HG02870 (cell line): Measurements from ENCODE around the gene NTHL1.

Experiments
- ATAC-seq: cut with Tn5 transposase; IDR thresholded peaks from one replicate; pipeline ENCODE4 v1.9.1; 2021; ENCODE audit warnings: mild to moderate bottlenecking, moderate library complexity; ENCODE audit not compliant: unreplicated experiment

Gene NTHL1

GRCh38 chr16:2084895-2085625, 37.4 kb upstream of the NTHL1 start:
- no peak for ATAC-seq

DNA sequence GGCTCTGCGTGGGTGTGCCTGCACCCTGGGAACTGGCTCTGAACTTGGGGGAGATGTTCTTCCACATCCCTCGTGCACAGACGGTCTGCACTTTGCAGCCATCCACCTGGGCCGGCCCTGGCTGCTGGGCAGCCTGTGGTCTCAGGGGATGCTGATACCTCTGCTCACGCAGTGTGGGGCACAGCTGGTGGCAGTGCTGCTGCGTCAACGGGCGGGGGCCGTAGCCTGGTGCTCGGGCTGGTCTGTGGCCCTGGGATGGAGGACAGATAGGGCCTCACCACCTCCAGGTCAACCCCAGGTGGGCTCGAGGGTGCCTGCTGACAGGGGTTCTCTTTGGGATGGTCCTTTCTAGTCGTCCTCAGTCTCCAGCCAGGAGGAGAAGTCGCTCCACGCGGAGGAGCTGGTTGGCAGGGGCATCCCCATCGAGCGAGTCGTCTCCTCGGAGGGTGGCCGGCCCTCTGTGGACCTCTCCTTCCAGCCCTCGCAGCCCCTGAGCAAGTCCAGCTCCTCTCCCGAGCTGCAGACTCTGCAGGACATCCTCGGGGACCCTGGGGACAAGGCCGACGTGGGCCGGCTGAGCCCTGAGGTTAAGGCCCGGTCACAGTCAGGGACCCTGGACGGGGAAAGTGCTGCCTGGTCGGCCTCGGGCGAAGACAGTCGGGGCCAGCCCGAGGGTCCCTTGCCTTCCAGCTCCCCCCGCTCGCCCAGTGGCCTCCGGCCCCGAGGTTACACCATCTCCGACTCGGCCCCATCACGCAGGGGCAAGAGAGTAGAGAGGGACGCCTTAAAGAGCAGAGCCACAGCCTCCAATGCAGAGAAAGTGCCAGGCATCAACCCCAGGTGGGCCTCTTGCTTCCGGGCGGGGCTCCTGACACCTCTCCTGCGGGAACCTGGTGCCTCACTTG, 36.5 kb upstream of the NTHL1 start:
- ATAC-seq, result no peak

GRCh38 chr16:2083409-2083808, 35.8 kb upstream of the NTHL1 start:
- no peak for ATAC-seq

- no peak for ATAC-seq
Measured at GRCh38 chr16:2082983-2083364, 35.3 kb upstream of the NTHL1 start.

DNA sequence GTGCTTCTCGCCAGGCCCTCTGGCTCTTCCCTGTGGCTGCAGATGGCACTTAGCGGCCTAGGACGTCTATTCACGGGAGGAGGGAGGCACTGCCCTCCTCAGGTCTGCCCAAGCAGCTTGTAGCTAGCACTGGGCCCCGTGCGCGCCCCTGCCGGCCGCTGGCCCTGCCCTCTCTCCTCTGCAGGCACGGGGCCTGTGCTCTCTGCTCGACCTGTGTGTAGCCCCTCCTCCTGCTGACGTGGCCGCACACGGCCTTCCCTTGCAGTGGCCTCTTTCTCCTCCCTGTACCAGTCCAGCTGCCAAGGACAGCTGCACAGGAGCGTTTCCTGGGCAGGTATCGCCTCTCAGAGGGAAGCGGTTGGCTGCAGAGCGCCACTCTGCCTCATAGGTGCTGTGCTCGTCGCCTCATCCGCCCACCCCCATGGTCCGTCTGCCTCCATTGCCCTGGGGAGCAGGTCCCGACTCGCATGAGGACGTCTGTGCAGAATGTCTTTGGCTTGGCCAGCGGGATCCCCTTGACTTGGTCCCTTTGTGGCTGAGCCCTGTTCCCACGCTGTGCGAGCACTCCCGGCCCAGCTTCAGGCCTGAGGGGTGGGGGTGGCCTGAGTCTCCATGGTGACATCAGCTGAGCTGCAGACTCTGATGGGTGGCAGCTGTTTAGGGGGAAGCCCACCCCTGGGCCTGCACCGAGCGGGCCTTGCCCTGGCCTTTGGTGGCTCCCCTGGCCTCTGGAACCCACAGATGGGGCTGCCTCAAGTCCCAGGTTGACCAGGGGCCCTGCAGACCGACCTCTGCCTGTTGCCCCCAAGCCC, 34.7 kb upstream of the NTHL1 start:
- ATAC-seq, result no peak

DNA sequence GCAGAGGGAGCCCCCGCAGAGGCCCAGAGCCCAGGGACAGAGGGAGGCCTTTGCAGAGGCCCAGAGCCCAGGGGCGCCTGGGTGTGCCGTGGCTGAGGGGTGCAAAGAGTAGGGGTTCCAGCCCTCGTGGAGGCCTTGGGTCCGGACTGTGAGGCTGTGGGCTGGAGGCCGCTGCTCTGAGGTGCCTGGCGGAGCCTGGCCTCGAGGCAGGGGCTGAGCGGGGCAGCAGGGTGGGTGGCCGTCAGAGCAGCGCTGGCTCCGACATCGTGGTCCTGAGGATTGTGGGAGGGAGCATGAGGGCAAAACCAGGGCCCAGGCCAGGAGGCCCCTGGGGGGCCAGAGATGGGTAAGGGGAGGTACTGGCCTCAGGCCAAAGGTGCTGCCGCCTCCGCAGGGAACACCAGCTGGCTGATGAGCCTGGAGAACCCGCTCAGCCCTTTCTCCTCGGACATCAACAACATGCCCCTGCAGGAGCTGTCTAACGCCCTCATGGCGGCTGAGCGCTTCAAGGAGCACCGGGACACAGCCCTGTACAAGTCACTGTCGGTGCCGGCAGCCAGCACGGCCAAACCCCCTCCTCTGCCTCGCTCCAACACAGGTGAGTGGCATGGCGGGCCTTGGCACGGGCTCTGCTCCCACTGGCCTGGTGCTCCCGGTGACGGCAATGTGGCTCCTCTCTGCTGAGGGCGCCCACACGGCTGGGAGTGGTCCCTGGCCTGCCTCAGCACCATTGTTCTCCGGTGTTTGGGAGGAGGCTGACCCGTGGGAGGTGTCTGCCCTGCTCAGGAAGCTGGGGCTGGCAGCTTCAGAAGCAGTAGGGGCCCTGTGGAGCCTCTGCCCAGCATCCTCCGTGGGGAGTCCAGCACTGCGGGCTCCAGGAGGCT, 33.8 kb upstream of the NTHL1 start:
- no peak for ATAC-seq

DNA sequence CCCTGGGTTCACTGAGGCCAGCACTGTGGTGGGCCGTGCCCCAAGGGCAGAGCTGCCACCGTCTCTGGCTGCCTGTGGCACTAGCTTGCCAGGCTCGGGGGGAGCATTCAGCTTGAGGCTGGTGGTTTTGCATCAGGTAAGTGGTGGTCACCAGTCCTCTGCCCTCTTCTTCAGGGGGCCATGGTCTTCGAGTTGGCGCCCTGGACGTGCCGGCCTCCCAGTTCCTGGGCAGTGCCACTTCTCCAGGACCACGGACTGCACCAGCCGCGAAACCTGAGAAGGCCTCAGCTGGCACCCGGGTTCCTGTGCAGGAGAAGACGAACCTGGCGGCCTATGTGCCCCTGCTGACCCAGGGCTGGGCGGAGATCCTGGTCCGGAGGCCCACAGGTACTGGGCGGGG, 32.4 kb upstream of the NTHL1 start:
- no peak for ATAC-seq

- ATAC-seq, result no peak
Measured at GRCh38 chr16:2079311-2079800, 31.7 kb upstream of the NTHL1 start.

DNA sequence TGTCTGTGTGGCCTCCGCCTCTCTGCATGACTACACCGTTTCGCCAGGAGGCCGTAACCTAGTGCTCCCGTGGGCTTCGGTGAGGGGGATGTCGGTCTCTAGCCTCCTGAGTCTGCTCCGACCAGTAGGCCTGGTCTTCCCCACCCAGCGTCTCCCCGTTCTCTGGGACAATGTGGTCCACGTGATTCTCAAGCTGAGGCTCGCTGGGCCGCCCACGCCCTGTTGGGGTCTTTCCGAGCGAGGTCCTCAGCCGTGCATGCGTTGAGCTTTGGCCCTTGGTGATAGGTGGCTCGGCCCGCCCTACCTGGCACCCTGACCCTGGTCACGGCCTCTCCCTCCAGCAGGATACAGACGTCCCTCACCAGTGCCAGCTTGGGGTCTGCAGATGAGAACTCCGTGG, 31.1 kb upstream of the NTHL1 start:
- no peak for ATAC-seq

DNA sequence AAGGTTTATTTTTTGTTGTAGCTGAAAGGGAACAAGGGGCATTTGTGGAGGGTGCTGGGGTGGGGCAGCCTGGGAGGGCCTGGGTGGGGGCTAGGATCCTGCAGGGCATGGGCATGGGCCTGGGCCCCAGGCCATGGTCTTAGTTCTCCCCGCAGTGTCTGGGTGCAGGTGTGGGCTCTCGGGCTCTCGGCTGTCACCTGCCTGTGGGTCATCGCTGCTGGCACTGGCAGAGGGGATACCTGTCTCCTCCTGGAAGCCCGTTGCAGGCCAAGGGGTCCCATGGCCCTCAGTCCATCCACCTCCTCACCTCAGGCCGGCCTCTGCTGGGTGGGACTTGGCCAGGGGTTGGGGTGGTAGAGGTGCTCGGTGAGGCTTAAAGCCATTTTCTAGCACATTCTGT, 30.5 kb upstream of the NTHL1 start:
- ATAC-seq, result no peak

DNA sequence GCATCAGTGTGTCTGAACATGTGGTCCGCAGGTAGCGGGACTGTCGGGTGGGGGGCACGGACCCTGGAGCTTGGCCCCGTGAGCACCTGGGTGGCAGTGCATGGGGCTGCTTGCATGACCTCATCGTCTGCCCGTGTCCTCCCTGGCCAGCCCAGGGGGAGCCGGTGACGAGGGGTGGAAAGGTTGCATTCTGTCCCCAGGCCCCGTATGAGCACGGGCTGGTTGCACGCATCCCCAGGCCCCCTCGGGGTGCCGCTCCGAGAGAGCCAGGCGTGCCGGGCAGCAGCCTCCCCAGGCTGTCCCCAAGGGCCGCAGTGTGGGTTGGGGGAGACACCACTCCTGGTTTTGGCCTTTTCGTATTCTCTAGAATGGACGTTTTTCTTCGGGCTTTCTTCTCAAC, 30.1 kb upstream of the NTHL1 start:
- ATAC-seq, result no peak

GRCh38 chr16:2077016-2077415, 29.4 kb upstream of the NTHL1 start:
- ATAC-seq, result no peak

DNA sequence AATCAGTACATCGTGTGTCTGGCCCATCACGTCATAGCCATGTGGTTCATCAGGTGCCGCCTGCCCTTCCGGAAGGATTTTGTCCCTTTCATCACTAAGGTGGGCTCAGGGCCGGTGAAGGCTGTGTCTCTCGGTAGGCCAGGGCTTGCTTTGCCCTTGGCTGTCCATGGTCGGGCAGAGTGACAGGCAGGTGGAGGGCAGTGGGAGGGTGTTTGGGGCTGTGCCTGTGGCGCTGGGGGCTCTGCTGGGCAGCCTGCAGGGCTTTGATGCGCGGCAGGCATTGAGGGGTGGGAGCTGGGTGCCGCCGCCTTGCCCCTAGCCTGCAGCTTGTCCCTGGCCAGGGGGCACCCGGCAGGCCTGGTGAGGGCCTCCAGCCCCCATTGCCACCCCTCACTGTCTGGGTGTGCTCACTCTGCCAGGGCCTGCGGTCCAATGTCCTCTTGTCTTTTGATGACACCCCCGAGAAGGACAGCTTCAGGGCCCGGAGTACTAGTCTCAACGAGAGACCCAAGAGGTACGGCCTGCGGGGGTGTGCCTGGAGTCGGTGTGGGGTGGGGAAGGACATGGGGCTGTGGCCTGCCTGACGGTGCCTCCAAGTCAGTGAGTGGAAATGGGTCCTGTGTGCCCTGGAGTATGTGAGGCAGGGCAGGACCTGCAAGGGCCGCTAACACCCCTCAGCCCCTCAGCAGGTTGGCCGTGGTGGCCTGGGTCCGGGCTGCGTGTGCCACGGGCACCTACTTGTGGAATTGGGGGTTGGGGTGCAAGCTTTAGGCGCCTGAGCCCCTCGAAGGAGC, 28.6 kb upstream of the NTHL1 start:
- ATAC-seq, result no peak

DNA sequence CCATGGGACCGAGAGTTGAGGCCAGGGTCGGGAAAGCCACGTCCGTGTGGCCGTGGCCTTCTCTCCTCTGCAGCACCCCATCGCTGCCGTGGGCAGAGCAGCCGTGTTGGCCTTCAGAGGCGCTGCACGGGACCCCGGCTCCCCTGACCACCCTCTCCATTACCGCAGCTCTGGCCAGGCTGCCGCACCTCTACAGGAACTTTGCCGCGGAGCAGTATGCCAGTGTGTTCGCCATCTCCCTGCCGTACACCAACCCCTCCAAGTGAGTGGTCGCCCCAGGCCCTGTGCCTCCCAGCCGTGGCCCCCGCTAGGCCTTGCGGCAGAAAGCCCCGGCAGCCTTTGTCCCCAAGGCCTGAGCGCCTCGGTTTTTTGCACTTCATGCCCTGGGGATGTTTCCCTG, 28.0 kb upstream of the NTHL1 start:
- ATAC-seq, result no peak

DNA sequence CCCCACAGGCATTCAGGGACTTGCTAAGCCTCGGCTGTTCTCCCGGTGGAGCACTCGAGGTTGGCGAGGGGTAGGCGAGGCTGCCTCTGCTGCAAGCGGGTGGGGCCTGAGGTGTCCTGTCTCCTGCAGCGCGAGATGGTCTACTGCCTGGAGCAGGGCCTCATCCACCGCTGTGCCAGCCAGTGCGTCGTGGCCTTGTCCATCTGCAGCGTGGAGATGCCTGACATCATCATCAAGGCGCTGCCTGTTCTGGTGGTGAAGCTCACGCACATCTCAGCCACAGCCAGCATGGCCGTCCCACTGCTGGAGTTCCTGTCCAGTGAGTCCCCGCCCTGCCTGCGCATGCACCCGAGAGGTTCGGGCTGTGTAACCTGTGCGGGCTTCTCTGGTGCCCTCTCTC, 26.4 kb upstream of the NTHL1 start:
- no peak for ATAC-seq

DNA sequence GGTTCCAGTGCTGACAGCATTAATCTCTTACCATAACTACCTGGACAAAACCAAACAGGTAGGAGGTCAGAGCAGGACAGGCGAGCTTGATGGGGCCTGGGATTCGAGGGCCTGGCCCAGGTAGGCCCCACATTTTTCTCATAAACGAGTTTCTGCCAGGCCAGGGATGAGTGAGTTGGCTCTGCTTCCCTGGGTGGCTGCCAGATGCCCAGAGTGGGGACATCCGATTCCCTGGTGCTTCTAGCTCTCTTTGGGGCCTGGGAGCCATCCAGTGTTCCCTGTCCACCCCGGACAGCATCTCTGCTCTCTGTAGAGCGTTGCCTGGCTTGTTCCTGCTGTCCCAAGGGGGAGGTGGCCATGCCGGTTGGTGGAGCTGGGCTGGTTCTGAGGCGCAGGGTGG, 25.3 kb upstream of the NTHL1 start:
- ATAC-seq, result no peak

- no peak for ATAC-seq
Measured at GRCh38 chr16:2071454-2072202, 24.0 kb upstream of the NTHL1 start.

DNA sequence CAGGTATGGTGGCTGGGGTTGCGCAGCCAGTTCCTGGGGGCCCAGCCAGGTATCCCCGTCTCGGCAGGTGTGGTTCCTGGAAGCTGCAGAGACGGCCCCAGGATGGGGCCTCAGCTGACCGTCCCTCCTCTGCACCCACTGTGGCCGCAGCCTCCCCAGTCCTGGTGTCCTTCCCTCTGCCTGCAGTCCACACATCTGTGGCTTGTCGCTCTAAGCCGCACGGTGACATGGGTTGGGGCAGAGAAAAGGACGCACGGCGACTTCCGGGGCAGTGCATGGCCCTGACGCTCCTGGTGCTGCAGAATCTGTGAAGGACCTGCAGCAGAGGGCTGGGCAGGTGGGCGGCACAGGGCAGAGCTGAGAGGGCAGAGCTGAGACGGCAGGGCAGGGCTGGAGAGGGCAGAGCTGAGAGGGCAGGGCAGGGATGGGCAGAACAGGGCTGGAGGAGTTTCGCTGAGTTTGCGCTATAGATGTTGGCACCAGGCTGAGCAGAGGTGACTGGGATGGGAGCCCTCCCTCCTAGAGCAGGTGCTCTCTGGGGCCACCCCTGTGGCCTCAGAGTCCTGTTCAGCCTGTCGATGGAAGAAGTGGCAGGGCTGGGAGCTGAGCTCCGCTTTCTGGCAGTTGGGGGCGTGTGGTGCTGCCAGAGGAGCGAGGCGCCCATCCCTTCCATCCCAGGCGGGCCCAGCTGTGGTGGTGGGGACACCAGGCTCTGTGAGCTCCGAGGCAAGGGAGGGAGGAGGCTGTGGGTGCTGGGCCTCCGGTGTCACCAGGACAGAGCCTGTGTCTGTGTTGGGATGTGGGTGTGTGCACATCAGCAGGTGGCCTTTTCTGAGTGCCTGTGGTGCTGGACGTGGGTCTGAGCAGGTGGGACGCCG, 23.2 kb upstream of the NTHL1 start:
- ATAC-seq, result no peak
